GM19463 (cell line): Measurements from ENCODE around the gene OR5AC2.

ENCODE experiments used
- ATAC-seq: cut with Tn5 transposase; IDR thresholded peaks from one replicate; pipeline ENCODE4 v1.9.1; 2021; ENCODE audit warnings: mild to moderate bottlenecking, moderate library complexity; ENCODE audit not compliant: unreplicated experiment

Gene OR5AC2

GRCh38 chr3:98136631-98137030, 49.7 kb downstream of the OR5AC2 start:
- ATAC-seq, result no peak
